ENCODE results near the gene MEGF10. TPM values are rescaled to one million over a fixed set of nuclear protein-coding genes. Genes with fewer than 3 reads are reported as not detected.

MEGF10 gene
- polyA plus RNA-seq, 3 donors = not detected

DNA sequence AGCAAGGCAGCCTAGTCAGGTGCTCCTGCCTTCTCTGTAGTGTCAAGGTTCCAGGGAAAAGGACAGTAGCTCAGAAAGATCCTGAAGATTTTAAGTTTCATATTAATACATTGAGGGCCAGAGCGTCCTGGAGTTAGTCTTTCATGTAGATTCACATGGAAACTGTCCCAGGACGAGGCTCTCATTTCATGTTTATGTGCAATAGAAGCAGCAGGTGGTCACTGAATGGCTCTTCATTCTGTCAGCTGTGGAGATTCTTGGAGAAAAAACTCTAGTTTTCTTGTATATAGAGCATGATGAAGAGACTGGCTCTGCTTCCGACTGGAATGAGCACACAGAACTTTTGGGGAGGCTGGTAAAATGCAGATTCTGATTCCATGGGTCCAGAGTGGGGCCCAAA lies 54.3 kb downstream of the MEGF10 start:
- peaks cover 4% of the 10 kb centered on the region for H3K4me1 Mint-ChIP-seq
- H2AFZ ChIP-seq (ENCODE audit: insufficient read depth, low read depth, low read length, poor library complexity, severe bottlenecking) = no peak overlapping the region

DNA sequence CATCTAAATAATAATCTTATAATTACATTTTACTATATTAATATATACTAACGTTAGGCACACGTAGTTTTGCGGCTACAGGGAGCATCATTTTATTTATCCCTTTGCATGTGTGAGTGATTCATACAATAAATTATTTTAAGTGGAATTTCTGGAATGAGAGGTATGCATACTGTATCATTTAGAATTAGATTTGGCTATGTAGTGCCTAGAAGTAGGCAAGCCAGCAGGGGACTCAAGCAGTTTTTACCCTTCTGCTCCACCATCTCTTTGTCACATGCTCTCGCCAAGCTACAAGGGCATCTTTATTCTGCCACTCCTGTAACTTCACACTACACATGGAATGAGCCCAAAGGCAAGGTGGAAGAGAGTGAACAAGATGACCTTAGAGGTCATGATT lies 60.8 kb downstream of the MEGF10 start:
- no peaks in the 10 kb centered on the region for H3K79me2 ChIP-seq (ENCODE audit: insufficient read depth, low read length)
- H3K27me3 Mint-ChIP-seq (ENCODE audit: low read depth in 3 of 3) = peaks cover 0 to 1% (median 1%) of the 10 kb centered on the region in 3 donors
- H2AFZ ChIP-seq (ENCODE audit: insufficient read depth, low read depth, low read length, poor library complexity, severe bottlenecking) = no peak overlapping the region
- H3K4me1 ChIP-seq (ENCODE audit: control insufficient read depth in 1 of 2, insufficient read depth in 2 of 2, low read length in 2 of 2) = no peaks in the 10 kb centered on the region
- no peak overlapping the region for H3K27ac ChIP-seq (ENCODE audit: low read depth in 1 of 2, low read length in 2 of 2)
- H3K4me2 ChIP-seq (replicated peaks; ENCODE audit: extremely low read depth, low read length, poor library complexity, severe bottlenecking) = no peak overlapping the region
- no peaks in the 10 kb centered on the region for H3K27me3 ChIP-seq (ENCODE audit: control insufficient read depth in 2 of 2, insufficient read depth in 2 of 2, low read length in 2 of 2)
- peaks cover 0 to 2% (median 0%) of the 10 kb centered on the region in 7 donors for H3K9me3 Mint-ChIP-seq
- no peaks in the 10 kb centered on the region for H3K9me3 ChIP-seq (replicated peaks in 1 of 2; ENCODE audit: control insufficient read depth in 1 of 2, insufficient read depth in 1 of 2, low read length in 2 of 2)
- intact Hi-C loops (cut with micrococcal nuclease) = no loop called here
- no peak overlapping the region for H3K4me3 Mint-ChIP-seq
- no peak for DNase-seq
- H3K9ac ChIP-seq (ENCODE audit: insufficient read depth, low read length, poor library complexity, severe bottlenecking) = no peak overlapping the region
- WGBS (ENCODE audit: insufficient coverage) = no CpG with 5 or more reads among the region's 4 CpGs
- TF ChIP-seq, protein P1, sequence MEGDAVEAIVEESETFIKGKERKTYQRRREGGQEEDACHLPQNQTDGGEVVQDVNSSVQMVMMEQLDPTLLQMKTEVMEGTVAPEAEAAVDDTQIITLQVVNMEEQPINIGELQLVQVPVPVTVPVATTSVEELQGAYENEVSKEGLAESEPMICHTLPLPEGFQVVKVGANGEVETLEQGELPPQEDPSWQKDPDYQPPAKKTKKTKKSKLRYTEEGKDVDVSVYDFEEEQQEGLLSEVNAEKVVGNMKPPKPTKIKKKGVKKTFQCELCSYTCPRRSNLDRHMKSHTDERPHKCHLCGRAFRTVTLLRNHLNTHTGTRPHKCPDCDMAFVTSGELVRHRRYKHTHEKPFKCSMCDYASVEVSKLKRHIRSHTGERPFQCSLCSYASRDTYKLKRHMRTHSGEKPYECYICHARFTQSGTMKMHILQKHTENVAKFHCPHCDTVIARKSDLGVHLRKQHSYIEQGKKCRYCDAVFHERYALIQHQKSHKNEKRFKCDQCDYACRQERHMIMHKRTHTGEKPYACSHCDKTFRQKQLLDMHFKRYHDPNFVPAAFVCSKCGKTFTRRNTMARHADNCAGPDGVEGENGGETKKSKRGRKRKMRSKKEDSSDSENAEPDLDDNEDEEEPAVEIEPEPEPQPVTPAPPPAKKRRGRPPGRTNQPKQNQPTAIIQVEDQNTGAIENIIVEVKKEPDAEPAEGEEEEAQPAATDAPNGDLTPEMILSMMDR (IDR thresholded peaks at IDR 0.05) = no peak
- no peaks in the 10 kb centered on the region for H3K4me1 Mint-ChIP-seq
- H3K36me3 Mint-ChIP-seq = no peaks in the 10 kb centered on the region
- no peak overlapping the region for H3K27ac Mint-ChIP-seq
- H3K36me3 ChIP-seq (replicated peaks in 1 of 2; ENCODE audit: control insufficient read depth in 1 of 2, insufficient read depth in 2 of 2, low read length in 2 of 2) = no peaks in the 10 kb centered on the region
- H4K20me1 ChIP-seq (ENCODE audit: insufficient read depth, low read length) = no peaks in the 10 kb centered on the region
- no peak overlapping the region for H3K4me3 ChIP-seq (replicated peaks in 1 of 3; ENCODE audit: low read depth in 2 of 3, low read length in 3 of 3)

More for the DNA sequence above, 54.3 kb downstream of the MEGF10 start:
- intact Hi-C loops (cut with micrococcal nuclease) = no loop called here
- H3K4me3 Mint-ChIP-seq = no peak overlapping the region
- Histone ChIP-seq H3K9me3 (replicated peaks in 1 of 2; ENCODE audit: control insufficient read depth in 1 of 2, insufficient read depth in 1 of 2, low read length in 2 of 2) (no peaks in the 10 kb centered on the region), H3K36me3 (replicated peaks in 1 of 2; ENCODE audit: control insufficient read depth in 1 of 2, insufficient read depth in 2 of 2, low read length in 2 of 2) (no peaks in the 10 kb centered on the region), H3K27ac (ENCODE audit: low read depth in 1 of 2, low read length in 2 of 2) (no peak overlapping the region), H3K27me3 (ENCODE audit: control insufficient read depth in 2 of 2, insufficient read depth in 2 of 2, low read length in 2 of 2) (no peaks in the 10 kb centered on the region), H3K4me2 (replicated peaks; ENCODE audit: extremely low read depth, low read length, poor library complexity, severe bottlenecking) (no peak overlapping the region), H3K4me3 (replicated peaks in 1 of 3; ENCODE audit: low read depth in 2 of 3, low read length in 3 of 3) (no peak overlapping the region), H3K4me1 (ENCODE audit: control insufficient read depth in 1 of 2, insufficient read depth in 2 of 2, low read length in 2 of 2) (no peaks in the 10 kb centered on the region), H3K9ac (ENCODE audit: insufficient read depth, low read length, poor library complexity, severe bottlenecking) (no peak overlapping the region), H3K79me2 (ENCODE audit: insufficient read depth, low read length) (no peaks in the 10 kb centered on the region), H4K20me1 (ENCODE audit: insufficient read depth, low read length) (no peaks in the 10 kb centered on the region)
- TF ChIP-seq, protein P1 (IDR thresholded peaks at IDR 0.05) = no peak
- no peak overlapping the region for H3K27ac Mint-ChIP-seq
- no peak for DNase-seq
- peaks cover 0 to 1% (median 0%) of the 10 kb centered on the region in 3 donors for H3K27me3 Mint-ChIP-seq (ENCODE audit: low read depth in 3 of 3)
- peaks cover 0 to 3% (median 0%) of the 10 kb centered on the region in 7 donors for H3K9me3 Mint-ChIP-seq
- 90% methylated on average over 3 of the region's 3 CpGs for WGBS (ENCODE audit: insufficient coverage)
- no peaks in the 10 kb centered on the region for H3K36me3 Mint-ChIP-seq
